H1 (cell line): Measurements from ENCODE around the gene ANKRD40. TPM values are rescaled to one million over a fixed set of nuclear protein-coding genes. Genes with fewer than 3 reads are reported as not detected.

ENCODE experiments used
- CTCF ChIA-PET: fragments of 300-600 bp; sonication (Branson Sonifier 250); formaldehyde crosslinking; loops from one replicate; lab custom pipeline; 2021; ENCODE audit not compliant: partially characterized antibody; lab: Charles Lee
- POLR2A ChIA-PET: fragments of 300-600 bp; sonication (Branson Sonifier 250); formaldehyde crosslinking; loops from one replicate; lab custom pipeline; 2021; ENCODE audit warnings: inconsistent platforms; ENCODE audit not compliant: partially characterized antibody; lab: Charles Lee
- DNase-seq, 2 experiments: peaks; one replicate each; pipeline versions ENCODE4 v3.0.0 to v3.0.0-alpha.2; 2010 to 2022; ENCODE audit warnings: low spot score in 2 of 2, low read depth in 1 of 2, mixed read lengths in 1 of 2
- FAIRE-seq: peaks from 2 replicates; lab custom pipeline; 2011; peaks lifted over from hg19 to GRCh38; lab: Jason Lieb, UNC
- H2AFZ ChIP-seq: 2 replicates; pipeline ENCODE4 v1.8.1; 2012; ENCODE audit warnings: low read length, inconsistent platforms
- H2AK5ac ChIP-seq: 2 replicates; pipeline ENCODE4 v1.6.1; 2013; ENCODE audit warnings: low read depth, low read length
- H2BK120ac ChIP-seq: replicated peaks from 2 replicates; pipeline ENCODE3; 2013; ENCODE audit warnings: low read depth, low read length, inconsistent platforms
- H2BK12ac ChIP-seq: 2 replicates; pipeline ENCODE4 v1.6.1; 2013; ENCODE audit warnings: low read depth, low read length
- H2BK15ac ChIP-seq: 2 replicates; pipeline ENCODE4 v1.6.1; 2013; ENCODE audit warnings: low read length
- H2BK20ac ChIP-seq: 2 replicates; pipeline ENCODE4 v1.6.1; 2013; ENCODE audit warnings: low read length
- H2BK5ac ChIP-seq: 2 replicates; pipeline ENCODE4 v1.6.1; 2013; ENCODE audit warnings: low read depth, low read length
- H3K14ac ChIP-seq: 2 replicates; pipeline ENCODE4 v1.6.1; 2013; ENCODE audit warnings: inconsistent platforms; ENCODE audit not compliant: insufficient read length
- H3K18ac ChIP-seq: 2 replicates; pipeline ENCODE4 v1.6.1; 2013; ENCODE audit warnings: low read length; ENCODE audit errors: extremely low read depth
- H3K23ac ChIP-seq: 2 replicates; pipeline ENCODE4 v1.6.1; 2013; ENCODE audit warnings: inconsistent platforms; ENCODE audit not compliant: insufficient read length
- H3K23me2 ChIP-seq: 2 replicates; pipeline ENCODE4 v1.6.1; 2013; ENCODE audit warnings: low read depth, low read length
- H3K27ac ChIP-seq: 2 replicates; pipeline ENCODE4 v1.6.1; 2011; ENCODE audit warnings: low read depth, low read length, inconsistent platforms
- H3K27me3 ChIP-seq, 4 experiments: replicated peaks in 1 of 4; 1 replicate in 1 of 4; 2 replicates in 3 of 4; pipeline versions ENCODE4 v1.6.1 to v1.8.1; 2011 to 2013; ENCODE audit warnings: low read length in 3 of 4, mild to moderate bottlenecking in 3 of 4, inconsistent platforms in 2 of 4, mixed read lengths in 2 of 4, moderate library complexity in 1 of 4; ENCODE audit not compliant: control insufficient read depth in 3 of 4, insufficient read depth in 3 of 4; ENCODE audit errors: extremely low read depth in 1 of 4
- H3K36me3 ChIP-seq, 4 experiments: 2 replicates each; pipeline versions ENCODE4 v1.6.1 to v1.8.1; 2011 to 2013; ENCODE audit warnings: mild to moderate bottlenecking in 4 of 4, low read length in 3 of 4, moderate library complexity in 2 of 4, control low read depth in 1 of 4, inconsistent platforms in 1 of 4; ENCODE audit not compliant: insufficient read depth in 4 of 4, control insufficient read depth in 2 of 4
- H3K4ac ChIP-seq: replicated peaks from 2 replicates; pipeline ENCODE3; 2013; ENCODE audit warnings: low read length, low read depth, mixed read lengths, inconsistent platforms; ENCODE audit not compliant: insufficient read length
- H3K4me1 ChIP-seq, 4 experiments: replicated peaks in 1 of 4; 1 replicate in 1 of 4; 2 replicates in 3 of 4; pipeline versions ENCODE4 v1.6.1 to v1.8.1; 2011 to 2013; ENCODE audit warnings: low read length in 3 of 4, inconsistent platforms in 2 of 4, mixed read lengths in 1 of 4; ENCODE audit not compliant: insufficient read depth in 4 of 4, control insufficient read depth in 3 of 4
- H3K4me2 ChIP-seq, 2 experiments: 2 replicates each; pipeline versions ENCODE4 v1.6.1 to v1.8.1; 2011 to 2013; ENCODE audit warnings: low read depth in 2 of 2, low read length in 2 of 2, control low read depth in 1 of 2, inconsistent platforms in 1 of 2, mild to moderate bottlenecking in 1 of 2; ENCODE audit not compliant: insufficient read depth in 1 of 2
- H3K4me3 ChIP-seq, 4 experiments: fragments of 200-600, 300-600 bp in 1 of 4; sonication (generic), shearing (Covaris generic), sonication (Bioruptor Twin) in 1 of 4; 2 replicates each; pipeline versions ENCODE4 v1.5.1 to v1.8.1; 2011 to 2016; ENCODE audit warnings: low read length in 4 of 4, low read depth in 3 of 4, control low read depth in 2 of 4, inconsistent platforms in 2 of 4, mild to moderate bottlenecking in 2 of 4, mixed read lengths in 1 of 4, moderate library complexity in 1 of 4; ENCODE audit not compliant: insufficient read depth in 2 of 4; ENCODE audit errors: extremely low read depth in 1 of 4
- H3K56ac ChIP-seq: replicated peaks from 2 replicates; pipeline ENCODE3; 2013; ENCODE audit warnings: low read depth, mild to moderate bottlenecking, mixed read lengths, low read length, inconsistent platforms; ENCODE audit not compliant: insufficient read length
- H3K79me1 ChIP-seq: 2 replicates; pipeline ENCODE4 v1.6.1; 2013; ENCODE audit warnings: low read depth, low read length, control low read depth
- H3K79me2 ChIP-seq, 2 experiments: 2 replicates each; pipeline versions ENCODE4 v1.6.1 to v1.8.1; 2012 to 2013; ENCODE audit warnings: low read length in 2 of 2, mild to moderate bottlenecking in 2 of 2, inconsistent platforms in 1 of 2; ENCODE audit not compliant: insufficient read depth in 2 of 2, control insufficient read depth in 1 of 2
- H3K9ac ChIP-seq, 4 experiments: replicated peaks in 1 of 4; 1 replicate in 1 of 4; 2 replicates in 3 of 4; pipeline versions ENCODE4 v1.6.1 to v1.8.1; 2011 to 2013; ENCODE audit warnings: low read depth in 3 of 4, low read length in 3 of 4, control low read depth in 2 of 4, mild to moderate bottlenecking in 2 of 4, moderate library complexity in 2 of 4, inconsistent platforms in 1 of 4; ENCODE audit errors: extremely low read depth in 1 of 4
- H3K9me3 ChIP-seq, 2 experiments: 2 replicates each; pipeline versions ENCODE4 v1.6.1 to v1.8.1; 2012 to 2013; ENCODE audit warnings: mild to moderate bottlenecking in 2 of 2, moderate library complexity in 2 of 2, control low read depth in 1 of 2, inconsistent platforms in 1 of 2, low read depth in 1 of 2, low read length in 1 of 2, mixed read lengths in 1 of 2; ENCODE audit not compliant: insufficient read depth in 2 of 2
- H4K20me1 ChIP-seq, 2 experiments: replicated peaks in 1 of 2; 2 replicates each; pipeline versions ENCODE3 to v1.8.1; 2011 to 2013; ENCODE audit warnings: inconsistent platforms in 2 of 2, low read length in 2 of 2, mild to moderate bottlenecking in 1 of 2; ENCODE audit not compliant: insufficient read depth in 2 of 2, control insufficient read depth in 1 of 2
- H4K5ac ChIP-seq: 2 replicates; pipeline ENCODE4 v1.6.1; 2013; ENCODE audit warnings: low read length, low read depth, mixed read lengths, inconsistent platforms; ENCODE audit not compliant: insufficient read length
- H4K8ac ChIP-seq: 2 replicates; pipeline ENCODE4 v1.8.0; 2013; ENCODE audit warnings: mild to moderate bottlenecking, moderate library complexity, low read length, inconsistent platforms; ENCODE audit not compliant: insufficient read depth; ENCODE audit errors: extremely low read depth
- H4K91ac ChIP-seq: replicated peaks from 2 replicates; pipeline ENCODE3; 2013; ENCODE audit warnings: low read length, mixed read lengths, inconsistent platforms; ENCODE audit not compliant: insufficient read length
- ATF2 ChIP-seq: IDR thresholded peaks from 2 replicates; pipeline ENCODE4 v1.6.1; 2012; ENCODE audit warnings: low read length, inconsistent platforms
- BACH1 ChIP-seq: IDR thresholded peaks from 2 replicates; pipeline ENCODE4 v1.6.1; 2012; ENCODE audit warnings: low read length, improper control_type of control experiment
- CEBPB ChIP-seq: IDR thresholded peaks from 2 replicates; pipeline ENCODE4 v1.6.1; 2012; ENCODE audit warnings: low read depth, low read length
- CREB1 ChIP-seq: IDR thresholded peaks from 2 replicates; pipeline ENCODE4 v1.6.1; 2012; ENCODE audit warnings: inconsistent platforms
- EGR1 ChIP-seq: IDR thresholded peaks from 2 replicates; pipeline ENCODE4 v1.6.1; 2011; ENCODE audit warnings: low read depth, low read length, borderline replicate concordance
- GTF2F1 ChIP-seq: IDR thresholded peaks from 2 replicates; pipeline ENCODE4 v1.6.1; 2012; ENCODE audit warnings: low read depth, low read length, improper control_type of control experiment, borderline replicate concordance
- NRF1 ChIP-seq: IDR thresholded peaks from 2 replicates; pipeline ENCODE4 v1.6.1; 2011; ENCODE audit warnings: mild to moderate bottlenecking, low read depth, low read length, improper control_type of control experiment
- POLR2A ChIP-seq, 2 experiments: IDR thresholded peaks; 1 replicate in 1 of 2; 2 replicates in 1 of 2; pipeline ENCODE4 v1.6.1; 2011; ENCODE audit warnings: low read depth in 2 of 2, low read length in 2 of 2, mild to moderate bottlenecking in 2 of 2; ENCODE audit errors: control extremely low read depth in 1 of 2
- POLR2AphosphoS5 ChIP-seq: IDR thresholded peaks from 2 replicates; pipeline ENCODE4 v1.6.1; 2011; ENCODE audit warnings: low read depth, low read length
- WGBS, 2 experiments: shearing (Covaris generic) in 1 of 2; methylation state at CpG; one replicate each; pipeline versions ENCODE4 v1.1.6 to v1.1.7; 2013 to 2015; ENCODE audit warnings: low lambda C conversion rate in 2 of 2, mixed read lengths in 2 of 2, inconsistent platforms in 1 of 2, low coverage in 1 of 2, missing lambda C conversion rate in 1 of 2; ENCODE audit not compliant: insufficient replicate concordance in 2 of 2, insufficient coverage in 1 of 2, insufficient read length in 1 of 2; ENCODE audit errors: extremely low coverage in 1 of 2, missing lambda C conversion rate in 1 of 2; 5-methylcytosine and 5-hydroxymethylcytosine counted together
- polyA plus RNA-seq, 7 experiments: library from polyadenylated mRNA; depleted of rRNA in 3 of 7; stranded (reverse) in 5 of 7; unstranded in 2 of 7; fragments of >200 nt in 5 of 7; fragments of 200-250 nt in 2 of 7; gene quantifications; 1 replicate in 5 of 7; 2 replicates in 1 of 7; 4 replicates in 1 of 7; pipeline versions ENCODE4 v1.2.1 to v1.2.3, GENCODE V29; 2011 to 2013; ENCODE audit warnings: missing spikeins in 2 of 7, mixed read lengths in 2 of 7
- total RNA-seq: library from RNA; stranded (reverse); fragmentation: NEBNext Ultra II Directional; extraction: Animal tissue kit (Norgen Biotek cat#: 25700); gene quantifications from 2 replicates; pipeline ENCODE4 v1.2.1, GENCODE V29; 2021

ANKRD40 gene
- total and polyA plus RNA-seq, 2 of the 8 experiments (the other 6 are each of a cell fraction or from before 2014, with no cell fraction given): 26.1 to 50.1 TPM

- Histone ChIP-seq H3K79me1 (no peaks in the 10 kb centered on the region), H4K8ac (peak within 1 kb of the TSS; percentile 100), H2BK15ac (no peak within 1 kb of the TSS), H2AK5ac (no peak within 1 kb of the TSS; the same call in 1 of the 2 replicates), H4K20me1 (peaks cover 13 to 23% of the 10 kb centered on the region in 2 experiments), H3K18ac (peak within 1 kb of the TSS; percentile 99), H3K4me2 (peak within 1 kb of the TSS; percentile 75 to 92), H2BK12ac (peak within 1 kb of the TSS; percentile 11; the same call in 1 of the 2 replicates), H3K4me3 (peak within 1 kb of the TSS; percentile 60 to 95 (median 94)), H3K36me3 (0 out of 8 replicates have a peak, but pooled peaks cover 0 to 3% (median 0%) of the 10 kb centered on the region in 4 experiments), H3K27ac (peak within 1 kb of the TSS; percentile 99), H2AFZ (no peak within 1 kb of the TSS; the same call in 1 of the 2 replicates), H3K56ac (peak within 1 kb of the TSS; percentile 91), H4K5ac (peak within 1 kb of the TSS; percentile 98), H2BK20ac (no peak within 1 kb of the TSS), H3K23me2 (no peaks in the 10 kb centered on the region), H3K14ac (peak within 1 kb of the TSS; percentile 87), H3K4ac (peak within 1 kb of the TSS; percentile 92), H2BK120ac (no peak within 1 kb of the TSS), H3K9ac (peak within 1 kb of the TSS; percentile 94 to 100 (median 98)), H3K4me1 (peaks cover 0 to 8% (median 2%) of the 10 kb centered on the region in 4 experiments; a peak in 3 of 7 replicates), H3K23ac (no peak within 1 kb of the TSS), H3K27me3 (no peaks in the 10 kb centered on the region), H3K9me3 (no peaks in the 10 kb centered on the region), H2BK5ac (peak within 1 kb of the TSS; percentile 98), H3K79me2 (peaks cover 45 to 49% of the 10 kb centered on the region in 2 experiments), H4K91ac (peak within 1 kb of the TSS; percentile 97)
- FAIRE-seq: no peak
- ChIA-PET POLR2A (interaction anchor here (0.6 to 3.5 kb wide), 26 partner anchors 9 to 447 kb away, joined by 3 to 34 read pairs (median 4); partner anchors contain the start of genes ANKRD40, NME2 and TOB1), CTCF (no interaction called here)
- 5% methylated on average over 62 of the region's 76 CpGs; no CpG with 5 or more reads in 1 of the 2 experiments for WGBS, 2 experiments
- peak; percentile 73 to 97 for DNase-seq
- TF ChIP-seq ATF2 (no peak), CREB1 (peak; percentile 46), BACH1 (no peak; the same call in 1 of the 2 replicates), CEBPB (no peak), POLR2AphosphoS5 (peak; percentile 83), EGR1 (peak; percentile 68; the same call in 1 of the 2 replicates), POLR2A (IDR thresholded peaks at IDR 0.05; ENCODE audit: control extremely low read depth in 1 of 2, low read depth in 2 of 2, low read length in 2 of 2) (peak; percentile 94 to 98), NRF1 (no peak), GTF2F1 (no peak)
These were observed 11.6 kb upstream of the ANKRD40 start, which contains the start of gene LUC7L3 for GRCh38 chr17:50719144-50719923. Gene LUC7L3 (plus strand): TSS chr17:50719603. CDS start chr17:50719733, 130 bp downstream.
